Esophagus squamous epithelium (tissue), 4 donors: ENCODE measurements around the gene MESD.

ENCODE experiments used
- POLR2A ChIP-seq, 4 donors: fragments of 450-650 bp; IDR thresholded peaks; one replicate each; pipeline ENCODE4 v1.6.1; 2017; ENCODE audit warnings: antibody characterized with exemption in 4 of 4, mild to moderate bottlenecking in 4 of 4, moderate library complexity in 3 of 4
- TF ChIP-seq, protein P1 (sequence below), 6 experiments: fragments of 450-650 bp in 4 of 6; fragments of 200-600 bp in 2 of 6; sonication (generic) in 2 of 6; IDR thresholded peaks; one replicate each; pipeline ENCODE4 v1.5.1; 2016 to 2019; ENCODE audit warnings: antibody characterized with exemption in 6 of 6, mild to moderate bottlenecking in 4 of 6, moderate library complexity in 4 of 6

DNA sequence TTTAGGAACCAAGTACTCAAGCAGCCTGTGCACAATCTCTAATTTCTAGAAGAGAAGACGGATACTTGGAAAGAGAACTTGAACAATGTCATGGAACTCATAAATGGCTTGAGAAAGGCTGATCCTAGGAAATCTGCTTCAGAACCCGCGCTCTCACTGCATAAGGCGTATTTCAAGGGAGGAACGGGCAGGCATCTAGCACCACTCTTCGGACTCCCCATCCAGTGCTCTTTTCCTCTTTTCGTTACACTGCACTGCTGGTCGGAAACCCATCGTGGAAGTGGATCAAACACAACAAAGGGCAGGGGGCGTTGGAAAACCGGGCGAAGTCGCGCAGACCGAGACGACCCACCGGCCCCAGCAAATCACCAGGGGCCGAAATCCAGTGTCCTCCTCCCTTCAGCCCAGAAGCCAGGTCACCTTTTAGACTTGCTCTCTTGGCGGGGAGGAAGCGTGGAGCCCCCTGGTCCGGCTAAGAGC, 10.6 kb upstream of the MESD start:
- TF ChIP-seq, protein P1, sequence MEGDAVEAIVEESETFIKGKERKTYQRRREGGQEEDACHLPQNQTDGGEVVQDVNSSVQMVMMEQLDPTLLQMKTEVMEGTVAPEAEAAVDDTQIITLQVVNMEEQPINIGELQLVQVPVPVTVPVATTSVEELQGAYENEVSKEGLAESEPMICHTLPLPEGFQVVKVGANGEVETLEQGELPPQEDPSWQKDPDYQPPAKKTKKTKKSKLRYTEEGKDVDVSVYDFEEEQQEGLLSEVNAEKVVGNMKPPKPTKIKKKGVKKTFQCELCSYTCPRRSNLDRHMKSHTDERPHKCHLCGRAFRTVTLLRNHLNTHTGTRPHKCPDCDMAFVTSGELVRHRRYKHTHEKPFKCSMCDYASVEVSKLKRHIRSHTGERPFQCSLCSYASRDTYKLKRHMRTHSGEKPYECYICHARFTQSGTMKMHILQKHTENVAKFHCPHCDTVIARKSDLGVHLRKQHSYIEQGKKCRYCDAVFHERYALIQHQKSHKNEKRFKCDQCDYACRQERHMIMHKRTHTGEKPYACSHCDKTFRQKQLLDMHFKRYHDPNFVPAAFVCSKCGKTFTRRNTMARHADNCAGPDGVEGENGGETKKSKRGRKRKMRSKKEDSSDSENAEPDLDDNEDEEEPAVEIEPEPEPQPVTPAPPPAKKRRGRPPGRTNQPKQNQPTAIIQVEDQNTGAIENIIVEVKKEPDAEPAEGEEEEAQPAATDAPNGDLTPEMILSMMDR (IDR thresholded peaks at IDR 0.05) = no peak
- no peak for TF ChIP-seq POLR2A (IDR thresholded peaks at IDR 0.05)
